ENCODE results near the gene RAB11FIP5.

RAB11FIP5 gene

DNA sequence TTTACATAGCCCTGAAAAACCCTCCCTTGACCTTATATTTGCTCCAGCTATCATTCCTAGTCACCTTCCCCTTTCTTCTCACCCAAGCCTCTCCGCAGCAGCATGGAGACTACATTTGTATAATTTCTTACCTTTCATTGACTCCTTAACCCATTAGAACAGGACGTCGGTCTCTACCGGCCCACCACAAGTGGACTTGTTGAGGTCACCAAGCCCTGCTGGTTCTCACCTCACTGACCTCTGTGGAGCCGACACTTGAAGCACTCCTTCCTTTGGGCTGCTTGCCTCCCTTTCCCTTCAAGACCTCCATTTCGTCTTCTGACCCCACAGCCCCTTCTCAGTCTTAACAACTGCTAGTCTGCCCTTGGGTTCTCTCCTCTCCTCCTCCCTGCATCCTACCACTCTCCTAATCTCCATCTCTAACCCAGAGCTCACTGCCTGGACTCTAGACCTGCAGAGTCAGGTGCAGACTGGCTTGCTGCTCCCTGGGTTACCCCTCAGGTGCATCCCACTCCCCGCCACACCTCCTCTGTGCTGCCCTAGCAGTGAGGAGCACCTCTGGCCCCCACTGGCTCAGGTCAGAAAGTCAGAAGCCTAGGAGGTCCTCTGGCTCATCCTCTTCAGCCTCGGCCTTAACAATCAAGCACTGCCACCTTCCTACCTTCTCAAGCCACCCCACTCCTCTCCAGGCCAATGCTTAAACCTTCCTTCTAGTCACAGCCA is 35.9 kb downstream of the RAB11FIP5 start:
- no peak for TF ChIP-seq POLR2AphosphoS5 (IDR thresholded peaks at IDR 0.05; ENCODE audit: low read depth, low read length)
- TF ChIP-seq, protein P1, sequence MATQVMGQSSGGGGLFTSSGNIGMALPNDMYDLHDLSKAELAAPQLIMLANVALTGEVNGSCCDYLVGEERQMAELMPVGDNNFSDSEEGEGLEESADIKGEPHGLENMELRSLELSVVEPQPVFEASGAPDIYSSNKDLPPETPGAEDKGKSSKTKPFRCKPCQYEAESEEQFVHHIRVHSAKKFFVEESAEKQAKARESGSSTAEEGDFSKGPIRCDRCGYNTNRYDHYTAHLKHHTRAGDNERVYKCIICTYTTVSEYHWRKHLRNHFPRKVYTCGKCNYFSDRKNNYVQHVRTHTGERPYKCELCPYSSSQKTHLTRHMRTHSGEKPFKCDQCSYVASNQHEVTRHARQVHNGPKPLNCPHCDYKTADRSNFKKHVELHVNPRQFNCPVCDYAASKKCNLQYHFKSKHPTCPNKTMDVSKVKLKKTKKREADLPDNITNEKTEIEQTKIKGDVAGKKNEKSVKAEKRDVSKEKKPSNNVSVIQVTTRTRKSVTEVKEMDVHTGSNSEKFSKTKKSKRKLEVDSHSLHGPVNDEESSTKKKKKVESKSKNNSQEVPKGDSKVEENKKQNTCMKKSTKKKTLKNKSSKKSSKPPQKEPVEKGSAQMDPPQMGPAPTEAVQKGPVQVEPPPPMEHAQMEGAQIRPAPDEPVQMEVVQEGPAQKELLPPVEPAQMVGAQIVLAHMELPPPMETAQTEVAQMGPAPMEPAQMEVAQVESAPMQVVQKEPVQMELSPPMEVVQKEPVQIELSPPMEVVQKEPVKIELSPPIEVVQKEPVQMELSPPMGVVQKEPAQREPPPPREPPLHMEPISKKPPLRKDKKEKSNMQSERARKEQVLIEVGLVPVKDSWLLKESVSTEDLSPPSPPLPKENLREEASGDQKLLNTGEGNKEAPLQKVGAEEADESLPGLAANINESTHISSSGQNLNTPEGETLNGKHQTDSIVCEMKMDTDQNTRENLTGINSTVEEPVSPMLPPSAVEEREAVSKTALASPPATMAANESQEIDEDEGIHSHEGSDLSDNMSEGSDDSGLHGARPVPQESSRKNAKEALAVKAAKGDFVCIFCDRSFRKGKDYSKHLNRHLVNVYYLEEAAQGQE (IDR thresholded peaks at IDR 0.05; ENCODE audit: insufficient read depth in 1 of 2, low read depth in 2 of 2, low read length in 2 of 2): no peak

DNA sequence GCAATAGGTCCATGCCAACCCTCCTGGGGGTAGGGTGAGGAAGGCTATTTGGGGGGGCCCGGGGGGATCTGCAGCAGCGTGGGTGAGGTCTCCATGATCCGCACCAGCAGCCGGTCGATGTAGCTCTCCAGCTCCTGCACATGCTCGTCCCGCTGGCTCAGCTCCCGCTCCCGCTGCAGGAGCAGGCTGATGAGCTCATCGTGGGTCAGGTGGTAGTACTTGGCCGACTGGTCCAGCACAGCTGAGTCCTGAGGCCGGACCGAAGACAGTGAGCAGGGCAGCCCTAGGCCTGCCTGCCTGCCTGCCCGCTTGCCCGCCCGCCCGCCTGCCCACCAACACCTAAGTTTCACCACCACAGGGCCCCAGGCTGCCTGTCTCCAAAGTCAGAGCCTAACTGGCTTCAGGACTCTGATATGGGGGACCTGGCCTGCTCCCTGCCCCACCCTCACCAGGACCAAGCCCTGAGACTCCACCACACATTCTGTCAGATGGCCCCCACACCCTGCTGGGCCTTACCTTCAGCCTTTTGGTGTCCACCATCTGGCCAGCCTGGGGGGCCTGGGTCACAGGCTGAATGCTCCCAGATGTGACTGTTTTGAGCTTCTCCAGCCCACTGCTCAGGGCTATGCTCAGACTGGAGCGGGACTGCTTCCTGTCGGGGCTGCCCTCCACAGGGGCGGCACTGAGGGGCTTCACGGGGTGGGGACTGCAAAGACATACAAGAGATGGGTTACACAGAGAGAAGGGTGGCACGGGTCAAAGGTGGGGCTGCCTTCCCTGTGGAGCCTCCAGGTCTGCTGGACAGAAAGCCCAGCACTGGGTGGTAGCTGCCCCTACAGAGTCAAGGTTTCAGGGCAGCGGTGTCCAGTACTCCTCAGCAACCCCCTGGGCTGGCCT is 37.0 kb downstream of the RAB11FIP5 start:
- TF ChIP-seq, protein P1 (IDR thresholded peaks at IDR 0.05; ENCODE audit: insufficient read depth in 1 of 2, low read depth in 2 of 2, low read length in 2 of 2): no peak
- TF ChIP-seq POLR2AphosphoS5 (IDR thresholded peaks at IDR 0.05; ENCODE audit: low read depth, low read length): no peak
- TF ChIP-seq FOXP2 (optimal IDR thresholded peaks at IDR 0.05; ENCODE audit: borderline replicate concordance, extremely low read depth, extremely low read length, insufficient read depth): no peak
- no peak for TF ChIP-seq SIN3A (IDR thresholded peaks at IDR 0.05; ENCODE audit: borderline replicate concordance, insufficient read depth, low read length)
- TF ChIP-seq TAF1 (IDR thresholded peaks at IDR 0.05; ENCODE audit: borderline replicate concordance, insufficient read depth, low read length): no peak

DNA sequence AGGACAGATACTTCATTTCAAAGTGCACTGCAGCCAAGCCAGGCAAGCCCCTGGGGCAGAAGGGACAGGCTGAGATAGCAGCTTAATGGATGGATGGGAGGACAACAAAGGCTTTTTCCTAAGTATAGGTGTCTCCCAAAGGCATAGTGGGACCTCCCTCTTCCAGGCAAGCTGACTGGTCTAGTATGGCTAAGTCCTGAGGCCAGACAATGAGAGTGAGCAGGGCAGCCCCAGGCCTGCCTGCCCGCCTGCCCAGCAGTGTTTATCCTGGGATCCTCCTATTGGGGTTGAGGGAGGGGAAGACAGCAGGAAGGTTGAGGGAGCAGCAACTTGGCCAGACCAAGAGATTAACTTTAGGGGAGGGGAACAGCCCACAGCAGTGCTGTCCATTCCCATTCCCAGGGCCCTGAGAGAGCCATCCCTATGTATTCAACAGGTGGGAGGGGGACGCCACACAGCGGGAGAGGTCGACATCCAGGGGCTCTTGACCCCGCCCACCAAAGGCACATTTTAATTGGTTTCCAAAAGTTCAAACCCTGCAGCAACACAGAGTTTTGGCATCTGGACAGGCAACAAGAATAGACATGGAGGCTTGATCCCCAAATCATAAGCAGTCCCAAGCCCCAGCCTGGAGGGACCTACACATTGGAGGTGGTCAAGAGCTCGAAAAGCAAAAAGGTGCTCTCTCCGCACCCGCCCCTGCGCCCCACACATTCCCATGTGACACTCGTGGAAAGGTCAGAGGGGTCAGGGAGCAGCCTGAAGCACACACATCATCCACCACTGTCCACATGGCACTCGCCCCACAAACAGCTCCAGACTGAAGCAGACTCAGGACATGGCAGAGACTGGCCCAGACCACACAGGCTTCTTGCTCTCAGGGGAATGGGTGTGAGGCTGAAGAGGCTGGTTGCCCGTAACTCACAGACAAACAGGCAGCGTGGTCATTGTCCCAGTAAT is 38.4 kb downstream of the RAB11FIP5 start:
- TF ChIP-seq, protein P1 (IDR thresholded peaks at IDR 0.05; ENCODE audit: insufficient read depth in 1 of 2, low read depth in 2 of 2, low read length in 2 of 2): no peak
- TF ChIP-seq SIN3A (IDR thresholded peaks at IDR 0.05; ENCODE audit: borderline replicate concordance, insufficient read depth, low read length): no peak

DNA sequence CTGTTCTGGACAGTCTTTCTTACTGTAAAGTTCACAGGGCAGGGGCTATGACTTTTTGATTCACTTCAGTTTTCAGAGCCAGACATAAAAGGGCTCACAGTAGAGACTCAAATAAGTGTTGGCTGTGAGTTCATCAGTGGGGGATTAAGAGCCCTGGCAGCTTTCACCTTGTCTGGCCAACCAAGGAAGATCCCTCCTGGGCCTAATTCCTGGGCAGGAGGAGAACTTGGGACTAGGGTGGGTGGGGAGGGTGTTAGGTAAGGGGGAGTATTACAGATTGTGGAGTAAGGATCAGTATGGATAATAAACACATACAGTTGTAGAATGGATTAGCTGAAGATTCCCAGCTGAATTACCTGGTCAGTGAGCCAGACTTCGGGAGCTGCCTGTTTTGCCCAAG is 40.3 kb downstream of the RAB11FIP5 start:
- TF ChIP-seq SIN3A (IDR thresholded peaks at IDR 0.05; ENCODE audit: borderline replicate concordance, insufficient read depth, low read length): no peak
- TF ChIP-seq TAF1 (IDR thresholded peaks at IDR 0.05; ENCODE audit: borderline replicate concordance, insufficient read depth, low read length): no peak
- no peak for TF ChIP-seq FOXP2 (optimal IDR thresholded peaks at IDR 0.05; ENCODE audit: borderline replicate concordance, extremely low read depth, extremely low read length, insufficient read depth)
- TF ChIP-seq POLR2AphosphoS5 (IDR thresholded peaks at IDR 0.05; ENCODE audit: low read depth, low read length): no peak
- TF ChIP-seq, protein P1 (IDR thresholded peaks at IDR 0.05; ENCODE audit: insufficient read depth in 1 of 2, low read depth in 2 of 2, low read length in 2 of 2): no peak
